CD4-positive, alpha-beta T cell treated with Interleukin-6 for 4 hours (primary cell): ENCODE results near the gene PFKFB4.

ENCODE experiments used
- DNase-seq: peaks from one replicate; pipeline ENCODE4 v3.0.0-alpha.2; 2020; ENCODE audit warnings: mixed read lengths

PFKFB4 gene

GRCh38 chr3:48556796-48557626 is at the start of gene PFKFB4:
Gene PFKFB4 (minus strand): TSS chr3:48556803. CDS start chr3:48556777, 26 bp downstream.
- peak; percentile 100 for DNase-seq

GRCh38 chr3:48601622-48601994 is 45.0 kb upstream of the PFKFB4 start:
- no peak for DNase-seq

GRCh38 chr3:48600711-48601621 is 44.4 kb upstream of the PFKFB4 start:
- DNase-seq: no peak

- DNase-seq: no peak
These were observed 43.1 kb upstream of the PFKFB4 start for GRCh38 chr3:48599509-48600285.

- DNase-seq: no peak
These were observed 42.5 kb upstream of the PFKFB4 start for GRCh38 chr3:48599077-48599501.

GRCh38 chr3:48598323-48599076 is 41.9 kb upstream of the PFKFB4 start:
- DNase-seq: no peak

GRCh38 chr3:48597408-48597800 is 40.8 kb upstream of the PFKFB4 start:
- no peak for DNase-seq

- no peak for DNase-seq
These were observed 40.2 kb upstream of the PFKFB4 start for GRCh38 chr3:48596676-48597407.

- DNase-seq: no peak
These were observed 39.6 kb upstream of the PFKFB4 start for GRCh38 chr3:48596157-48596556.

- peak; percentile 9 for DNase-seq
These were observed 39.0 kb upstream of the PFKFB4 start for GRCh38 chr3:48595526-48596121.

GRCh38 chr3:48595075-48595525 is 38.5 kb upstream of the PFKFB4 start, which contains the start of gene COL7A1:
Gene COL7A1 (minus strand): TSS chr3:48595329. CDS start chr3:48595159, 170 bp downstream.
- DNase-seq: no peak

- DNase-seq: no peak
These were observed 37.9 kb upstream of the PFKFB4 start for GRCh38 chr3:48594417-48595049.

GRCh38 chr3:48593337-48593736 is 36.7 kb upstream of the PFKFB4 start:
- DNase-seq: no peak

GRCh38 chr3:48592519-48593087 is 36.0 kb upstream of the PFKFB4 start:
- DNase-seq: no peak

GRCh38 chr3:48591886-48592518 is 35.4 kb upstream of the PFKFB4 start:
- DNase-seq: no peak

GRCh38 chr3:48591436-48591835 is 34.8 kb upstream of the PFKFB4 start:
- no peak for DNase-seq

- DNase-seq: no peak
These were observed 31.6 kb upstream of the PFKFB4 start for GRCh38 chr3:48588230-48588629.

GRCh38 chr3:48587686-48588085 is 31.1 kb upstream of the PFKFB4 start:
- no peak for DNase-seq

- no peak for DNase-seq
These were observed 28.8 kb upstream of the PFKFB4 start for GRCh38 chr3:48585411-48585810.
